CD4-positive, CD25-positive, alpha-beta regulatory T cell (primary cell): ENCODE measurements around the gene CYP4B1. TPM values are rescaled to one million over a fixed set of nuclear protein-coding genes. Genes with fewer than 3 reads are reported as not detected.

Source experiments
- ATAC-seq, 2 donors: fragments of 150-1000 bp; cut with Tn5 transposase; one replicate each; pipeline ENCODE4 v1.10.0; 2021; ENCODE audit warnings: low read depth in 2 of 2, moderate number of reproducible peaks in 2 of 2, moderate library complexity in 1 of 2
- DNase-seq, 3 donors: peaks; one replicate each; pipeline versions ENCODE4 v3.0.0 to v3.0.0-alpha.2; 2012 to 2022; ENCODE audit warnings: mixed read lengths in 1 of 3
- H3K27ac ChIP-seq: one replicate; pipeline ENCODE4 v1.7.0; 2013; ENCODE audit warnings: mild to moderate bottlenecking, low read length; ENCODE audit not compliant: insufficient read depth, poor library complexity, severe bottlenecking
- H3K27me3 ChIP-seq: one replicate; pipeline ENCODE4 v1.7.0; 2013; ENCODE audit warnings: low read length; ENCODE audit not compliant: control insufficient read depth, insufficient read depth
- H3K36me3 ChIP-seq: one replicate; pipeline ENCODE4 v1.7.0; 2013; ENCODE audit warnings: mild to moderate bottlenecking, low read length, moderate library complexity; ENCODE audit not compliant: control insufficient read depth, insufficient read depth
- H3K4me1 ChIP-seq: 2 replicates; pipeline ENCODE4 v1.7.0; 2013; ENCODE audit warnings: mild to moderate bottlenecking, low read length; ENCODE audit not compliant: insufficient read depth, control insufficient read depth, poor library complexity, severe bottlenecking
- H3K4me3 ChIP-seq: one replicate; pipeline ENCODE4 v1.7.0; 2013; ENCODE audit warnings: low read depth, mild to moderate bottlenecking, low read length, moderate library complexity
- H3K9me3 ChIP-seq, 2 experiments: 1 replicate in 1 of 2; 2 replicates in 1 of 2; pipeline ENCODE4 v1.7.0; 2013; ENCODE audit warnings: low read length in 2 of 2, mild to moderate bottlenecking in 1 of 2, moderate library complexity in 1 of 2; ENCODE audit not compliant: control insufficient read depth in 2 of 2
- H3K27ac Mint-ChIP-seq, 3 donors: one replicate each; pipeline ENCODE4 v1.8.0; 2020 to 2022; ENCODE audit warnings: mild to moderate bottlenecking in 3 of 3, mixed read lengths in 3 of 3, moderate library complexity in 2 of 3
- H3K27me3 Mint-ChIP-seq: one replicate; pipeline ENCODE4 v1.8.0; 2022; ENCODE audit warnings: mild to moderate bottlenecking, mixed read lengths
- H3K36me3 Mint-ChIP-seq: one replicate; pipeline ENCODE4 v1.8.0; 2020; ENCODE audit warnings: mixed read lengths
- H3K4me1 Mint-ChIP-seq, 4 donors: one replicate each; pipeline ENCODE4 v1.8.0; 2020 to 2022; ENCODE audit warnings: mixed read lengths in 4 of 4, mild to moderate bottlenecking in 1 of 4
- H3K4me3 Mint-ChIP-seq, 4 donors: one replicate each; pipeline ENCODE4 v1.8.0; 2020 to 2022; ENCODE audit warnings: mild to moderate bottlenecking in 4 of 4, mixed read lengths in 4 of 4, moderate library complexity in 3 of 4
- H3K9me3 Mint-ChIP-seq, 7 donors: one replicate each; pipeline ENCODE4 v1.8.0; 2020 to 2022; ENCODE audit warnings: mixed read lengths in 7 of 7, mild to moderate bottlenecking in 3 of 7, moderate library complexity in 2 of 7
- polyA plus RNA-seq, 4 donors: library from polyadenylated mRNA; unstranded; fragments of 300-500 nt; fragmentation: Illumina TruSeq; gene quantifications; one replicate each; pipeline ENCODE4 v1.2.3, GENCODE V29; 2021
- total RNA-seq: library from RNA; stranded (reverse); gene quantifications from one replicate; pipeline ENCODE4 v1.2.3, GENCODE V29; 2022

The CYP4B1 gene
- total and polyA plus RNA-seq, 5 donors from 2014 or later, result not detected

DNA sequence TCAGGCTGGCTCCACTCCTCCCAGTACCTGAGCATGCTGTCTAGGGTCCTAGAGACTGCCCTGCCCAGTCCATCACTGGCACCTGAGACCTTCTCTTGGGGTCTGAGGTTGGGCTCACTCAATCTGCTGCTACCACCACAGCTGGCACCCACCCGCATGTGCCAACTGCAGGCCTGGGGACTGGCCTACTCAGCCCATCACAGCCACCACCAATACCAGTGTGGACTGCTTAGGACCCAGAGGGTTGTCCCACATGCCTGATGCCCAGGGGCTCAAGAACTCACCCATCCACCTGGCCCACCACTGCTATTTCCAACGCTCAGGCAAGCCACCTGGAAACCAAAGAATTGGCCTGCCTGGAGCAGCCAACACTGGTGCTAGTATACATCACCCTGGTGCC is 63.5 kb downstream of the CYP4B1 start:
- H3K9me3 ChIP-seq, result peaks cover 2 to 6% of the 10 kb centered on the region in 2 experiments
- H3K4me3 Mint-ChIP-seq, result no peak overlapping the region
- no peak overlapping the region for H3K4me3 ChIP-seq
- DNase-seq (no peak), ATAC-seq (no peak)
- H3K27me3 ChIP-seq, result no peaks in the 10 kb centered on the region
- H3K27ac Mint-ChIP-seq, result no peak overlapping the region
- peaks cover 0 to 8% (median 1%) of the 10 kb centered on the region in 4 donors for H3K4me1 Mint-ChIP-seq
- H3K4me1 ChIP-seq, result no peaks in the 10 kb centered on the region
- no peaks in the 10 kb centered on the region for H3K36me3 ChIP-seq
- no peak overlapping the region for H3K27ac ChIP-seq
- no peaks in the 10 kb centered on the region for H3K36me3 Mint-ChIP-seq
- H3K9me3 Mint-ChIP-seq, result peaks cover 0 to 19% (median 4%) of the 10 kb centered on the region in 7 donors
- peaks cover 23% of the 10 kb centered on the region for H3K27me3 Mint-ChIP-seq

Other genes starting within 250 kb of the CYP4B1 start
- not detected for gene KNCN, start 247.4 kb upstream of the CYP4B1 start, total RNA-seq
- not detected for gene KNCN, start 247.4 kb upstream of the CYP4B1 start, polyA plus RNA-seq
- gene MKNK1, start 194.8 kb upstream of the CYP4B1 start, total RNA-seq, result 45.0 TPM
- 10 to 100 TPM; 15.8 to 17.2 (median 16.7) TPM for gene MKNK1, start 194.8 kb upstream of the CYP4B1 start, polyA plus RNA-seq
- 13.6 TPM for gene MOB3C, start 182.2 kb upstream of the CYP4B1 start, total RNA-seq
- 10 to 100 TPM in 2 of 4 donors, 1 to 10 TPM in 2; 6.4 to 16.0 (median 10.0) TPM for gene MOB3C, start 182.2 kb upstream of the CYP4B1 start, polyA plus RNA-seq
- gene ATPAF1, start 130.7 kb upstream of the CYP4B1 start, total RNA-seq, result 22.5 TPM
- 10 to 100 TPM; 74.7 to 89.3 (median 80.8) TPM for gene ATPAF1, start 130.7 kb upstream of the CYP4B1 start, polyA plus RNA-seq
- gene TEX38, start 127.2 kb upstream of the CYP4B1 start, total RNA-seq, result not detected
- gene TEX38, start 127.2 kb upstream of the CYP4B1 start, polyA plus RNA-seq, result not detected
- gene EFCAB14, start 79.9 kb upstream of the CYP4B1 start, total RNA-seq, result 83.3 TPM
- gene EFCAB14, start 79.9 kb upstream of the CYP4B1 start, polyA plus RNA-seq, result 10 to 100 TPM; 81.2 to 88.9 (median 85.3) TPM
- gene CYP4A11, start 142.4 kb downstream of the CYP4B1 start, total RNA-seq, result not detected
- gene CYP4A11, start 142.4 kb downstream of the CYP4B1 start, polyA plus RNA-seq, result not detected
- not detected for gene CYP4X1, start 224.6 kb downstream of the CYP4B1 start, total RNA-seq
- not detected for gene CYP4X1, start 224.6 kb downstream of the CYP4B1 start, polyA plus RNA-seq